Pancreas (tissue), 10 donors: ENCODE data around the gene TLR1. TPM values are rescaled to one million over a fixed set of nuclear protein-coding genes. Genes with fewer than 3 reads are reported as not detected.

Experiments
- ATAC-seq, 4 donors: fragments of 200-7000 bp; cut with Tn5 transposase; one replicate each; pipeline versions ENCODE4 v1.8.0 to v1.9.1; 2020; ENCODE audit warnings: mild to moderate bottlenecking in 4 of 4, moderate library complexity in 4 of 4
- DNase-seq, 6 donors: peaks; one replicate each; pipeline ENCODE4 v3.0.0-alpha.2; 2020
- FAIRE-seq: peaks from 2 replicates; lab custom pipeline; 2012; peaks lifted over from hg19 to GRCh38; lab: Jason Lieb, UNC
- H3K27ac ChIP-seq, 4 donors: fragments of 200-600 bp; sonication (generic); 1 replicate in 3 of 4; 2 replicates in 1 of 4; pipeline versions ENCODE4 v1.5.0 to v1.8.0; 2020
- H3K27me3 ChIP-seq, 4 donors: fragments of 200-600 bp; one replicate each; pipeline ENCODE4 v1.8.0; 2021
- H3K36me3 ChIP-seq, 3 donors: fragments of 200-600 bp; sonication (generic) in 1 of 3; one replicate each; pipeline versions ENCODE4 v1.5.0 to v1.8.0; 2020 to 2021
- H3K4me1 ChIP-seq, 3 donors: fragments of 200-600 bp; one replicate each; pipeline ENCODE4 v1.8.0; 2021
- H3K4me3 ChIP-seq, 4 donors: fragments of 200-600 bp; sonication (generic) in 2 of 4; one replicate each; pipeline versions ENCODE4 v1.5.0 to v1.8.0; 2020 to 2021
- H3K9me3 ChIP-seq, 4 donors: fragments of 200-600 bp; one replicate each; pipeline ENCODE4 v1.8.0; 2021
- WGBS, 2 donors: extraction: QIAGEN DNeasy Blood & Tissue Kit; methylation state at CpG; one replicate each; pipeline ENCODE4 v1.1.7; 2013; 5-methylcytosine and 5-hydroxymethylcytosine counted together
- intact Hi-C, 3 donors: fragments of 100-400 bp; cut with DNase I; formaldehyde crosslinking; loops; one replicate each; pipeline versions ENCODE4 v1.11.1 to v1.14.2; 2022
- polyA plus RNA-seq, 2 donors: library from polyadenylated mRNA; stranded (reverse); fragments of 200-250 nt; gene quantifications; one replicate each; pipeline ENCODE4 v1.2.3, GENCODE V29; 2013
- total RNA-seq, 6 donors: library from RNA; stranded (reverse); fragmentation: NEBNext Ultra II Directional in 4 of 6; extraction: Animal tissue kit (Norgen Biotek cat#: 25700) in 4 of 6; gene quantifications; one replicate each; pipeline versions ENCODE4 v1.2.1 to v1.2.4, GENCODE V29; 2021 to 2023
- TF ChIP-seq, protein P1 (sequence below), 4 donors: fragments of 200-600 bp; sonication (generic) in 3 of 4; IDR thresholded peaks; one replicate each; pipeline versions ENCODE4 v1.5.0 to v1.8.0; 2021; ENCODE audit warnings: antibody characterized with exemption in 4 of 4
- donor health status: healthy with polysubstance abuse.
- donor health status: DM: no; HTN: no; CAD: no; lungs with moderate emphysema.
- donor health status: DM: no; HTN: no; CAD: no.
- donor health status: control.
- donor health status: control.
- donor health status: Bipolar disorder and iron deficiency.
- donor health status: DM: yes; HTN: yes; CAD: no.
- donor health status: DM: no; HTN: no; CAD: no.
- donor health status: DM: no; HTN: no; CAD: no.
- donor health status: DM: yes; HTN: yes; CAD: no.

The TLR1 gene
- total and polyA plus RNA-seq, 8 donors = 1.3 to 25.3 (median 6.1) TPM

DNA sequence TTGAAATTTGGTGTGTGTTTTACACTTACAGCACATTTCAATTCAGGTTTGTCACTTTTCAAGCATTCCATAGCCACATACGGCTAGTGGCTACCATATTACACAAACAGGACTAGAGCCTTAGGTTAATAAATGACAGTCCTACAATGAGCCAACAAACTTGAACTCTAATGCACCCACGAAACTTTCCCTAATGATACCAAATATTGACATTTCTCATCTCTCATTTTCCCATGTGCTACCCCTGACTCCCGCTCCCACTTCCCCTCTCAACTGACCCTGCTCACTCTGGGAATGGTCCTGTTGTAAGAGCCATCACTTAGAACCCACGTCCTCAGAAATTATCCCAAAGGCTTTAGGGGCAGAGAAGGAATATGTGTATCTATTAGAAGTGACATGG lies 16.9 kb downstream of the TLR1 start:
- H3K4me3 ChIP-seq = no peak overlapping the region
- ATAC-seq (peak; percentile 71 to 81 (median 76)), DNase-seq (no peak), FAIRE-seq (no peak)
- no peaks in the 10 kb centered on the region for H3K27me3 ChIP-seq
- TF ChIP-seq, protein P1, sequence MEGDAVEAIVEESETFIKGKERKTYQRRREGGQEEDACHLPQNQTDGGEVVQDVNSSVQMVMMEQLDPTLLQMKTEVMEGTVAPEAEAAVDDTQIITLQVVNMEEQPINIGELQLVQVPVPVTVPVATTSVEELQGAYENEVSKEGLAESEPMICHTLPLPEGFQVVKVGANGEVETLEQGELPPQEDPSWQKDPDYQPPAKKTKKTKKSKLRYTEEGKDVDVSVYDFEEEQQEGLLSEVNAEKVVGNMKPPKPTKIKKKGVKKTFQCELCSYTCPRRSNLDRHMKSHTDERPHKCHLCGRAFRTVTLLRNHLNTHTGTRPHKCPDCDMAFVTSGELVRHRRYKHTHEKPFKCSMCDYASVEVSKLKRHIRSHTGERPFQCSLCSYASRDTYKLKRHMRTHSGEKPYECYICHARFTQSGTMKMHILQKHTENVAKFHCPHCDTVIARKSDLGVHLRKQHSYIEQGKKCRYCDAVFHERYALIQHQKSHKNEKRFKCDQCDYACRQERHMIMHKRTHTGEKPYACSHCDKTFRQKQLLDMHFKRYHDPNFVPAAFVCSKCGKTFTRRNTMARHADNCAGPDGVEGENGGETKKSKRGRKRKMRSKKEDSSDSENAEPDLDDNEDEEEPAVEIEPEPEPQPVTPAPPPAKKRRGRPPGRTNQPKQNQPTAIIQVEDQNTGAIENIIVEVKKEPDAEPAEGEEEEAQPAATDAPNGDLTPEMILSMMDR (IDR thresholded peaks at IDR 0.05) = no peak
- peak overlapping the region in 2 of 4 donors; percentile 29 to 44 for H3K27ac ChIP-seq
- H3K9me3 ChIP-seq = no peaks in the 10 kb centered on the region
- intact Hi-C loops = no loop called here
- 29% methylated on average over 4 of the region's 4 CpGs for WGBS, 2 donors
- H3K4me1 ChIP-seq = peaks cover 0 to 20% (median 6%) of the 10 kb centered on the region in 3 donors
- no peaks in the 10 kb centered on the region for H3K36me3 ChIP-seq

DNA sequence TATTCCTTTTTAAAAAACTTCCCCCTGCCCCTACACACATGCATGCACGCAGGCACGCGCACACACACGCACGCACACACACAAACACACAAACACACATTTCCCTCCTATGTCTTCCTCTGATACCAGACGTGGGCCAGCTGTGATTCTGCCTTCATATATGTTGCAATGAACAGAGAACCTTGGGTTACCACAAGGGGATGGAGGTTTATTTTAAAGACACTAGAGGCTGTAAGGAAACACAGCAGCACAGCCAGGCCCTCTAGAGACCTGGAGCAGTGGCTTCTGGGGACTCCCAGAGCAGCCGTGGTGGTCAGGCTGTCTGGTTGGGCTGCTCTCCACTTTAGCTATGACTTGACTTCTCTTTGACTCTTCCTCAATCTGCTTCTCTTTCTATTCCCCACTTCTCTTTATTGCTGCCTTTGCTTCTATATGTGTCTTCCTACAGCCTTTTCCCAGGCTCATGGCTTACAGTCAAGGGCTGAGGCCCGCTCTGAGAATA lies 18.6 kb downstream of the TLR1 start:
- intact Hi-C loops = no loop called here
- Histone ChIP-seq H3K4me3 (no peak overlapping the region), H3K4me1 (peaks cover 0 to 20% (median 6%) of the 10 kb centered on the region in 3 donors), H3K36me3 (no peaks in the 10 kb centered on the region), H3K27me3 (no peaks in the 10 kb centered on the region), H3K27ac (no peak overlapping the region), H3K9me3 (no peaks in the 10 kb centered on the region)
- WGBS, 2 donors = 91 to 98% methylated on average over 8 of the region's 8 CpGs
- DNase-seq (no peak), FAIRE-seq (no peak), ATAC-seq (peak in 3 of 4 donors; percentile 11 to 44 (median 34))
- TF ChIP-seq, protein P1 (IDR thresholded peaks at IDR 0.05) = no peak

DNA sequence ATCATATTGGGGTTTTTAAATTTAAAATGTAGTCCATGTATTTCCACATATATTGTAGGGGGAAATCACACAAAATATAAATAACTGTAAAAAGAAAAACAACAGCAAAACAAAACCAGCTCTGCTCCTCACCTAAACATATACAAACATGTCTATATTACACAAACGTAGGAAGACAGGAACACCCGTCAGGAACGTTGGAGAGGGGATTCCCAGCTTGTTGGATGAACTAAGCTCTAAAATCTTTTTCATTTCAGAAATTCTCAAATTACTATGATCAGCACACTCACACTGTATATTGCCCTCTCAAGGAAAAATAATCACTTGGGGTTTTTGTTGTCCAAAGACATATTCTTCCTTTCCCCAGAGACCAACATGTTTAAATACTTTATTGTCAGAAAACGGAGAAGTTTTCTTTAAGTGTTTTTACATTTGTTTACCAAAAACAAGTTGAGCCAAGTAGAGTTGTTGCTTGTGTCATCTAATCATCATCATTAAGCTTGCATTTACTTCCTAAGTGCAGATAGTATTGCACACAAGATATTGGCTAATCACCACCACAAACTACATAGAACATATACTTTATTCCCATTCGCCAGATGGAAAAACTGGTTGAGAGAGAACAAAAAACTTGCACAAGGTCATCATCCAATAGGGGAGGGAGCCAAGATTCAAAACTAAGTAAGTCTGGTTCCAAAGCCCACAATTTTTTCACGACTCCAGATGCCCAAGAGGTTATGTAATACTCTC lies 19.4 kb downstream of the TLR1 start:
- FAIRE-seq = no peak
- Histone ChIP-seq H3K27me3 (no peaks in the 10 kb centered on the region), H3K36me3 (no peaks in the 10 kb centered on the region), H3K27ac (no peak overlapping the region), H3K4me3 (no peak overlapping the region), H3K9me3 (no peaks in the 10 kb centered on the region), H3K4me1 (peaks cover 0 to 20% (median 6%) of the 10 kb centered on the region in 3 donors)
- no peak for DNase-seq
- WGBS, 2 donors = 63 to 68% methylated on average over 6 of the region's 6 CpGs
- no peak for ATAC-seq
- intact Hi-C loops = no loop called here
- TF ChIP-seq, protein P1 (IDR thresholded peaks at IDR 0.05) = no peak

DNA sequence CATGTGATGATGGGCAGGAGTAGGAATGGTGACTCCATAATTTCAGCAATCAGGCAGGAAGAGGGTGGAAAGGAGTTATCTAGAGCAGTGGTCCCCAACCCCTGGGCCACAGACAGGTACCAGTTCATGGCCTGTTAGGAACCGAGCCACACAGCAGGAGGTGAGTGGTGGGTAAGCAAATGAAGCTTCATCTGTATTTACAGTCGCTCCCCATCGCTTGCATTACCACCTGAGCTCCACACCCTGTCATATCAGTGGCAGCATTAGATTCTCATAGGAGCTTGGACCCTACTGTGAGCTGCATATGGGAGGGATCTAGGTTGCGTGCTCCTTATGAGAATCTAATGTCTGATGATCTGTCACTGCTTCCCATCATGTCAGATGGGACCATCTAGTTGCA lies 20.4 kb downstream of the TLR1 start:
- ATAC-seq (no peak), DNase-seq (no peak), FAIRE-seq (no peak)
- Histone ChIP-seq H3K4me3 (no peak overlapping the region), H3K4me1 (peaks cover 0 to 19% (median 6%) of the 10 kb centered on the region in 3 donors), H3K9me3 (no peaks in the 10 kb centered on the region), H3K27ac (no peak overlapping the region), H3K27me3 (no peaks in the 10 kb centered on the region), H3K36me3 (no peaks in the 10 kb centered on the region)
- 88% methylated on average over 4 of the region's 4 CpGs for WGBS, 2 donors
- intact Hi-C loops = no loop called here
- TF ChIP-seq, protein P1 (IDR thresholded peaks at IDR 0.05) = no peak

DNA sequence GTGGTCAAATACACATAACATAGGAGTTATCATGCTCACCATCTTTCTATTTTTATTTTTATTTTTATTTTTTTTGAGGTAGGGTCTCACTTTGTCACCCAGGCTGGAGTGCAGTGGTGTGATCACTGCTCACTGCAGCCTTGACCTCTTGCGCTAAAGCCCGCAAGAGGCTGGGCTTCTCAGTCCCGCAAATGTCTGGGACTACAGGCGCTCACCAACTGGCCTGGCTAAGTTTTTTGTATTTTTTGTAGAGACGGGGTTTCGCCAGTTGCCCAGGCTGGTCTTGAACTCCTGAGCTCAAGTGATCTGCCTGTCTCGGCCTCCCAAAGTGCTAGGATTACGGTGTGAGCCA lies 21.5 kb downstream of the TLR1 start:
- H3K9me3 ChIP-seq = no peaks in the 10 kb centered on the region
- intact Hi-C loops = no loop called here
- H3K27ac ChIP-seq = no peak overlapping the region
- no peaks in the 10 kb centered on the region for H3K27me3 ChIP-seq
- ATAC-seq (no peak), FAIRE-seq (no peak), DNase-seq (no peak)
- WGBS, 2 donors = 63 to 67% methylated on average over 8 of the region's 8 CpGs
- TF ChIP-seq, protein P1 (IDR thresholded peaks at IDR 0.05) = no peak
- H3K4me3 ChIP-seq = no peak overlapping the region
- no peaks in the 10 kb centered on the region for H3K36me3 ChIP-seq
- H3K4me1 ChIP-seq = peaks cover 0 to 8% (median 6%) of the 10 kb centered on the region in 3 donors
